ENCODE results near the gene BAHCC1.

DNA sequence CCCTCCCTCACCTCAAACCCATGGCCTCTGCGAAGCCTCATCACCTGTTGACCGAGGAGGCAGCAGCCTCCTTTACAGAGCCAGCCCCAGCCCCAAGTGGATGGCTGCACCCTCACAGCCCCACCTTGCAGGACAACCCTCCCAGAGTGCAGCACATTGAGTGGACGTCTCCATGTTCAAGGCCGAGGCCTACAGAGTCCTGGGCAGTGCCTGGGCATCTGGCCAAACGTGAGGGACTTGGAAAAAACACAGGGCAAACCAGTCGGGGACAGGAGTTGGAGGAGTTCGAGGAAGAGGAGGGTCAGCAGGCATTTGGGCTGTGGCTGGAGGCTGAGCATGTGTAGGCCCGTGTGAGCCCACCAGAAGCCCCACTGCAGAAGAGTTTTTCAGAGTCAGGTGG, 77.8 kb downstream of the BAHCC1 start:
- no peak for TF ChIP-seq POLR2AphosphoS5 (IDR thresholded peaks at IDR 0.05; ENCODE audit: low read depth, low read length)
- no peak for TF ChIP-seq TAF1 (IDR thresholded peaks at IDR 0.05; ENCODE audit: borderline replicate concordance, low read depth, low read length)

Data from GM12892 (cell line).